ENCODE measurements around the gene UMPS.
"Not testable (repeated sequence)": the region's sequence is repeated elsewhere in the genome, so short reads cannot be mapped to it uniquely, and the experiment has no call there.

UMPS gene

GRCh38 chr3:124781476-124782376 is 51.5 kb downstream of the UMPS start:
- DNase-seq: peak; percentile 21

- not testable (repeated sequence) for DNase-seq
Observed at GRCh38 chr3:124782377-124782712, 52.1 kb downstream of the UMPS start.

GRCh38 chr3:124783696-124784095 is 53.4 kb downstream of the UMPS start:
- peak; percentile 55 for DNase-seq

- DNase-seq: peak; percentile 91
Observed at GRCh38 chr3:124784686-124785382, 54.6 kb downstream of the UMPS start.

GRCh38 chr3:124785973-124786372 is 55.7 kb downstream of the UMPS start:
- DNase-seq: no peak

GRCh38 chr3:124786511-124787241 is 56.4 kb downstream of the UMPS start:
- DNase-seq: peak; percentile 46

- DNase-seq: peak; percentile 40
Observed at GRCh38 chr3:124787476-124788195, 57.4 kb downstream of the UMPS start.

- no peak for DNase-seq
Observed at GRCh38 chr3:124788254-124788745, 58.0 kb downstream of the UMPS start.

- not testable (repeated sequence) for DNase-seq
Observed at GRCh38 chr3:124789103-124789502, 58.9 kb downstream of the UMPS start.

- no peak for DNase-seq
Observed at GRCh38 chr3:124791142-124791541, 60.9 kb downstream of the UMPS start.

- DNase-seq: peak; percentile 74
Observed at GRCh38 chr3:124791639-124792151, 61.4 kb downstream of the UMPS start.

GRCh38 chr3:124792341-124793040 is 62.2 kb downstream of the UMPS start:
- DNase-seq: no peak

GRCh38 chr3:124793054-124793739 is 62.9 kb downstream of the UMPS start:
- peak; percentile 39 for DNase-seq

GRCh38 chr3:124796477-124796876 is 66.2 kb downstream of the UMPS start:
- no peak for DNase-seq

GRCh38 chr3:124797426-124797945 is 67.2 kb downstream of the UMPS start:
- DNase-seq: no peak
